HepG2 (cell line): ENCODE measurements around the gene SCMH1. TPM values are rescaled to one million over a fixed set of nuclear protein-coding genes. Genes with fewer than 3 reads are reported as not detected.

Experiments used
- ATAC-seq: fragments of 200-7000 bp; cut with Tn5 transposase; 3 replicates; pipeline ENCODE4 v1.9.1; 2020; ENCODE audit warnings: mild to moderate bottlenecking, moderate library complexity
- BruUV-seq: library from RNA; stranded (reverse); fragments of 400-500 nt; replicated peaks from 2 replicates; lab custom pipeline; 2021; lab: Mats Ljungman, UMichigan
- CTCF ChIA-PET: fragments of 300-600 bp; formaldehyde crosslinking; extraction: SDS; loops from one replicate; lab custom pipeline; 2021; ENCODE audit warnings: low total read pairs, inconsistent platforms, low intra/inter-chr PET ratio; lab: Yijun Ruan, JAX
- POLR2A ChIA-PET: fragments of 350-600 bp; sonication (Branson Sonifier 250); formaldehyde crosslinking; loops from one replicate; lab custom pipeline; 2020; ENCODE audit warnings: antibody characterized with exemption, inconsistent platforms; lab: Yijun Ruan, JAX
- DNase-seq: peaks from one replicate; pipeline ENCODE4 v3.0.0-alpha.2; 2015; ENCODE audit warnings: low spot score
- FAIRE-seq: peaks from 3 replicates; lab custom pipeline; 2011; peaks lifted over from hg19 to GRCh38; lab: Jason Lieb, UNC
- H2AFZ ChIP-seq: one replicate; pipeline ENCODE4 v1.6.1; 2011; ENCODE audit warnings: low read length, inconsistent platforms
- H3K27ac ChIP-seq: fragments of 300-600 bp; 3 replicates; pipeline ENCODE4 v1.8.0; 2011; ENCODE audit warnings: mixed run types, mild to moderate bottlenecking, mixed read lengths, low read length, inconsistent platforms; ENCODE audit not compliant: insufficient read depth; ENCODE audit errors: extremely low read length
- H3K27me3 ChIP-seq, 2 experiments: fragments of 200-600 bp in 1 of 2; 2 replicates in 1 of 2; 3 replicates in 1 of 2; pipeline versions ENCODE4 v1.6.0 to v1.8.0; 2011; ENCODE audit warnings: low read length in 2 of 2, mild to moderate bottlenecking in 2 of 2, moderate library complexity in 2 of 2, inconsistent platforms in 1 of 2; ENCODE audit not compliant: insufficient read depth in 2 of 2, control insufficient read depth in 1 of 2
- H3K36me3 ChIP-seq, 2 experiments: fragments of 200-600 bp in 1 of 2; replicated peaks in 1 of 2; 2 replicates in 1 of 2; 3 replicates in 1 of 2; pipeline versions ENCODE4 v1.5.1 to v1.8.0; 2011; ENCODE audit warnings: low read length in 2 of 2, inconsistent platforms in 1 of 2; ENCODE audit not compliant: insufficient read depth in 2 of 2, control insufficient read depth in 1 of 2
- H3K4me1 ChIP-seq: 2 replicates; pipeline ENCODE4 v1.5.1; 2012; ENCODE audit warnings: low read length, inconsistent platforms; ENCODE audit not compliant: insufficient read depth
- H3K4me2 ChIP-seq: 2 replicates; pipeline ENCODE4 v1.6.0; 2011; ENCODE audit warnings: low read depth, low read length, inconsistent platforms
- H3K4me3 ChIP-seq, 3 experiments: fragments of 200-600 bp in 1 of 3; sonication (generic), shearing (Covaris generic) in 1 of 3; replicated peaks in 1 of 3; 2 replicates each; pipeline ENCODE4 v1.5.1; 2011 to 2016; ENCODE audit warnings: low read length in 3 of 3, inconsistent platforms in 2 of 3, low read depth in 2 of 3, mild to moderate bottlenecking in 2 of 3, control low read depth in 1 of 3, mixed read lengths in 1 of 3; ENCODE audit not compliant: insufficient read depth in 1 of 3
- H3K79me2 ChIP-seq: one replicate; pipeline ENCODE4 v1.6.1; 2011; ENCODE audit warnings: low read length, inconsistent platforms; ENCODE audit not compliant: insufficient read depth
- H3K9ac ChIP-seq: 2 replicates; pipeline ENCODE4 v1.6.0; 2011; ENCODE audit warnings: mild to moderate bottlenecking, low read depth, low read length, inconsistent platforms; ENCODE audit not compliant: insufficient read depth
- H3K9me3 ChIP-seq: 2 replicates; pipeline ENCODE4 v1.5.1; 2012; ENCODE audit warnings: mild to moderate bottlenecking, low read length
- H4K20me1 ChIP-seq: 2 replicates; pipeline ENCODE4 v1.6.0; 2011; ENCODE audit warnings: inconsistent platforms, mild to moderate bottlenecking, low read length, moderate library complexity; ENCODE audit not compliant: insufficient read depth
- AKAP8 ChIP-seq: sonication (generic); formaldehyde crosslinking; IDR thresholded peaks from 2 replicates; pipeline ENCODE4 v1.5.1; 2020; ENCODE audit warnings: mild to moderate bottlenecking, missing genetic modification reagents
- EP300 ChIP-seq, 3 experiments: sonication (generic) in 1 of 3; formaldehyde crosslinking in 1 of 3; IDR thresholded peaks; 2 replicates each; pipeline versions ENCODE4 v1.5.1 to v1.6.1; 2011 to 2020; ENCODE audit warnings: low read depth in 2 of 3, low read length in 2 of 3, borderline replicate concordance in 1 of 3, improper control_type of control experiment in 1 of 3, mild to moderate bottlenecking in 1 of 3, missing genetic modification reagents in 1 of 3, moderate library complexity in 1 of 3
- FOXA3 ChIP-seq: IDR thresholded peaks from 2 replicates; pipeline ENCODE4 v1.6.1; 2016; ENCODE audit warnings: missing genetic modification reagents, missing compliant biosample characterization
- GATA4 ChIP-seq: sonication (generic); IDR thresholded peaks from 2 replicates; pipeline ENCODE4 v1.6.1; 2016; ENCODE audit warnings: antibody characterized with exemption, low read depth, borderline replicate concordance
- HOXD1 ChIP-seq: sonication (generic); formaldehyde crosslinking; IDR thresholded peaks from 2 replicates; pipeline ENCODE4 v1.5.0; 2020; ENCODE audit warnings: missing genetic modification reagents
- MTA1 ChIP-seq: sonication (generic); formaldehyde crosslinking; IDR thresholded peaks from 2 replicates; pipeline ENCODE4 v1.4.0; 2020; ENCODE audit warnings: missing genetic modification reagents, mild to moderate bottlenecking, borderline replicate concordance
- REPIN1 ChIP-seq: sonication (generic); formaldehyde crosslinking; IDR thresholded peaks from 2 replicates; pipeline ENCODE4 v1.8.0; 2022; ENCODE audit warnings: missing genetic modification reagents, low read depth, mild to moderate bottlenecking, borderline replicate concordance
- ZFP82 ChIP-seq: sonication (generic); formaldehyde crosslinking; IDR thresholded peaks from 2 replicates; pipeline ENCODE4 v1.5.1; 2020; ENCODE audit warnings: mild to moderate bottlenecking, missing genetic modification reagents, borderline replicate concordance
- ZNF337 ChIP-seq: sonication (generic); formaldehyde crosslinking; IDR thresholded peaks from 2 replicates; pipeline ENCODE4 v1.5.1; 2020; ENCODE audit warnings: missing genetic modification reagents, low read depth, mild to moderate bottlenecking, borderline replicate concordance
- ZNF574 ChIP-seq: sonication (generic); formaldehyde crosslinking; IDR thresholded peaks from 2 replicates; pipeline ENCODE4 v1.4.0; 2020; ENCODE audit warnings: missing genetic modification reagents
- ZNF607 ChIP-seq: sonication (generic); formaldehyde crosslinking; IDR thresholded peaks from 2 replicates; pipeline ENCODE4 v1.5.1; 2020; ENCODE audit warnings: missing genetic modification reagents, mild to moderate bottlenecking, borderline replicate concordance
- ZNF670 ChIP-seq: sonication (generic); formaldehyde crosslinking; IDR thresholded peaks from 2 replicates; pipeline ENCODE4 v1.8.0; 2022; ENCODE audit warnings: mild to moderate bottlenecking, missing genetic modification reagents, borderline replicate concordance
- WGBS: methylation state at CpG from one replicate; pipeline ENCODE4 v1.1.6; 2017; ENCODE audit warnings: low lambda C conversion rate; 5-methylcytosine and 5-hydroxymethylcytosine counted together
- in situ Hi-C: cut with HindIII; loops from 2 replicates; pipeline ENCODE4 v1.10.0; 2017; ENCODE audit warnings: low pct_unique_long_range_greater_than_20kb; ENCODE audit not compliant: extremely low pct_ligation_motif_present
- intact Hi-C: fragments of 100-400 bp; cut with micrococcal nuclease; formaldehyde crosslinking; loops from one replicate; pipeline ENCODE4 v1.10.0; 2022; ENCODE audit not compliant: unreplicated experiment
- polyA plus RNA-seq, 8 experiments: library from polyadenylated mRNA; depleted of rRNA in 3 of 8; stranded (reverse) in 7 of 8; unstranded in 1 of 8; fragments of >200 nt; fragmentation: Illumina TruSeq in 4 of 8; extraction: Trizol in 4 of 8; gene quantifications; 2 replicates each; pipeline versions ENCODE4 v1.2.1 to v1.2.3, GENCODE V29; 2011 to 2016; ENCODE audit warnings: low read depth in 4 of 8, missing spikeins in 1 of 8, mixed read lengths in 1 of 8; ENCODE audit not compliant: insufficient read depth in 1 of 8
- total RNA-seq, 5 experiments: library from RNA; depleted of rRNA; stranded (reverse); fragments of >200 nt; fragmentation: Illumina TruSeq; extraction: Trizol; gene quantifications; 2 replicates each; pipeline ENCODE4 v1.2.3, GENCODE V29; 2016; ENCODE audit warnings: low read depth in 1 of 5
- TF ChIP-seq, protein P1 (sequence below): sonication (generic); formaldehyde crosslinking; IDR thresholded peaks from 2 replicates; pipeline ENCODE4 v1.9.0; 2021; ENCODE audit warnings: missing genetic modification reagents, borderline replicate concordance
- TF ChIP-seq, protein P2 (sequence below): sonication (generic); formaldehyde crosslinking; IDR thresholded peaks from 2 replicates; pipeline ENCODE4 v1.4.0; 2020; ENCODE audit warnings: mild to moderate bottlenecking, missing genetic modification reagents
- TF ChIP-seq, protein P3 (sequence below): sonication (generic); formaldehyde crosslinking; IDR thresholded peaks from 2 replicates; pipeline ENCODE4 v1.5.0; 2020; ENCODE audit warnings: missing genetic modification reagents

SCMH1 gene
- total and polyA plus RNA-seq, 2 of the 13 experiments (the other 11 are each of a cell fraction or from before 2014, with no cell fraction given): 41.8 to 52.6 TPM

DNA sequence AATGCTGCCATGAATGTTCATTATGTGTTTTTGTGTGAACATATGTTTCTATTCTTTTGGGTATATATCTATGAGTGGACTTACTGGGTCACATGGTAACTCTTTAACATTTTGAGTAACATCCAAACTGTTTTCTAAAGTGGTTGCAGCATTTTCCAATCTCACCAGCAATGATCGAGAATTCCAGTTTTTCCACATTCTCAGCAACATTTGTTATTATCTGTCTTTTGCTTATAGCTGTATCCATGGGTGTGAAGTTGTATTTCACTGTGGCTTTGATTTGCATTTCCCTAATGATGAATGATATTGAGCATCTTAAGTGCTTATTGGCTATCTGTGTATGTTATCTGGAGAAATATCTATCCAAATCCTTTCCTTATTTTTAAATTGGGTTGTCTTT is 131.4 kb downstream of the SCMH1 start (continued):
- TF ChIP-seq, protein P1, sequence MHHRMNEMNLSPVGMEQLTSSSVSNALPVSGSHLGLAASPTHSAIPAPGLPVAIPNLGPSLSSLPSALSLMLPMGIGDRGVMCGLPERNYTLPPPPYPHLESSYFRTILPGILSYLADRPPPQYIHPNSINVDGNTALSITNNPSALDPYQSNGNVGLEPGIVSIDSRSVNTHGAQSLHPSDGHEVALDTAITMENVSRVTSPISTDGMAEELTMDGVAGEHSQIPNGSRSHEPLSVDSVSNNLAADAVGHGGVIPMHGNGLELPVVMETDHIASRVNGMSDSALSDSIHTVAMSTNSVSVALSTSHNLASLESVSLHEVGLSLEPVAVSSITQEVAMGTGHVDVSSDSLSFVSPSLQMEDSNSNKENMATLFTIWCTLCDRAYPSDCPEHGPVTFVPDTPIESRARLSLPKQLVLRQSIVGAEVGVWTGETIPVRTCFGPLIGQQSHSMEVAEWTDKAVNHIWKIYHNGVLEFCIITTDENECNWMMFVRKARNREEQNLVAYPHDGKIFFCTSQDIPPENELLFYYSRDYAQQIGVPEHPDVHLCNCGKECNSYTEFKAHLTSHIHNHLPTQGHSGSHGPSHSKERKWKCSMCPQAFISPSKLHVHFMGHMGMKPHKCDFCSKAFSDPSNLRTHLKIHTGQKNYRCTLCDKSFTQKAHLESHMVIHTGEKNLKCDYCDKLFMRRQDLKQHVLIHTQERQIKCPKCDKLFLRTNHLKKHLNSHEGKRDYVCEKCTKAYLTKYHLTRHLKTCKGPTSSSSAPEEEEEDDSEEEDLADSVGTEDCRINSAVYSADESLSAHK (CRISPR knock-in tag): no peak
- no peak for TF ChIP-seq ZNF337 (CRISPR knock-in tag)
- TF ChIP-seq ZNF574: no peak

- no peak for FAIRE-seq
- Histone ChIP-seq H2AFZ (no peak overlapping the region), H3K4me3 (no peak overlapping the region), H3K27ac (no peak overlapping the region), H3K79me2 (no peaks in the 10 kb centered on the region), H4K20me1 (no peaks in the 10 kb centered on the region), H3K9me3 (no peaks in the 10 kb centered on the region), H3K4me2 (no peak overlapping the region), H3K9ac (no peak overlapping the region), H3K36me3 (peaks cover 9 to 20% of the 10 kb centered on the region in 2 experiments; a peak in 4 of 5 replicates), H3K27me3 (no peaks in the 10 kb centered on the region), H3K4me1 (peaks cover 21% of the 10 kb centered on the region)
- CTCF ChIA-PET: no interaction called here
- in situ Hi-C loops (no loop called here), intact Hi-C loops (no loop called here)
- BruUV-seq: no TSS peak
- WGBS: 94% methylated on average over 1 of the region's 1 CpG
- ATAC-seq: no peak
- POLR2A ChIA-PET: interaction anchor here (1.0 to 1.4 kb wide), 2 partner anchors 14 to 131 kb away, joined by 3 to 4 read pairs; no protein-coding TSS in a partner anchor
- DNase-seq: no peak
- no peak for TF ChIP-seq AKAP8 (CRISPR knock-in tag)
- TF ChIP-seq, protein P2, sequence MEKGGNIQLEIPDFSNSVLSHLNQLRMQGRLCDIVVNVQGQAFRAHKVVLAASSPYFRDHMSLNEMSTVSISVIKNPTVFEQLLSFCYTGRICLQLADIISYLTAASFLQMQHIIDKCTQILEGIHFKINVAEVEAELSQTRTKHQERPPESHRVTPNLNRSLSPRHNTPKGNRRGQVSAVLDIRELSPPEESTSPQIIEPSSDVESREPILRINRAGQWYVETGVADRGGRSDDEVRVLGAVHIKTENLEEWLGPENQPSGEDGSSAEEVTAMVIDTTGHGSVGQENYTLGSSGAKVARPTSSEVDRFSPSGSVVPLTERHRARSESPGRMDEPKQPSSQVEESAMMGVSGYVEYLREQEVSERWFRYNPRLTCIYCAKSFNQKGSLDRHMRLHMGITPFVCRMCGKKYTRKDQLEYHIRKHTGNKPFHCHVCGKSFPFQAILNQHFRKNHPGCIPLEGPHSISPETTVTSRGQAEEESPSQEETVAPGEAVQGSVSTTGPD (CRISPR knock-in tag): no peak
- TF ChIP-seq HOXD1 (CRISPR knock-in tag): no peak
- no peak for TF ChIP-seq GATA4
- no peak for TF ChIP-seq MTA1 (CRISPR knock-in tag)
- no peak for TF ChIP-seq EP300 (IDR thresholded peaks at IDR 0.05; ENCODE audit: low read depth in 2 of 2, low read length in 2 of 2)
- no peak for TF ChIP-seq EP300 (CRISPR knock-in tag; IDR thresholded peaks at IDR 0.05; ENCODE audit: borderline replicate concordance)
- no peak for TF ChIP-seq ZNF607
- TF ChIP-seq, protein P3, sequence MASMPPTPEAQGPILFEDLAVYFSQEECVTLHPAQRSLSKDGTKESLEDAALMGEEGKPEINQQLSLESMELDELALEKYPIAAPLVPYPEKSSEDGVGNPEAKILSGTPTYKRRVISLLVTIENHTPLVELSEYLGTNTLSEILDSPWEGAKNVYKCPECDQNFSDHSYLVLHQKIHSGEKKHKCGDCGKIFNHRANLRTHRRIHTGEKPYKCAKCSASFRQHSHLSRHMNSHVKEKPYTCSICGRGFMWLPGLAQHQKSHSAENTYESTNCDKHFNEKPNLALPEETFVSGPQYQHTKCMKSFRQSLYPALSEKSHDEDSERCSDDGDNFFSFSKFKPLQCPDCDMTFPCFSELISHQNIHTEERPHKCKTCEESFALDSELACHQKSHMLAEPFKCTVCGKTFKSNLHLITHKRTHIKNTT (CRISPR knock-in tag): no peak
- TF ChIP-seq REPIN1 (CRISPR knock-in tag): no peak
- TF ChIP-seq ZFP82 (CRISPR knock-in tag): no peak
- no peak for TF ChIP-seq ZNF670 (CRISPR knock-in tag)
- TF ChIP-seq FOXA3: no peak
Observed at GRCh38 chr1:41110286-41110685, 131.8 kb downstream of the SCMH1 start.
